IgD-negative memory B cell (primary cell): Measurements from ENCODE around the gene RADIL. TPM values are rescaled to one million over a fixed set of nuclear protein-coding genes. Genes with fewer than 3 reads are reported as not detected.

ENCODE experiments used
- H3K27ac Mint-ChIP-seq, 3 donors: one replicate each; pipeline ENCODE4 v1.8.0; 2020 to 2022; ENCODE audit warnings: mild to moderate bottlenecking in 3 of 3, mixed read lengths in 3 of 3, moderate library complexity in 1 of 3
- H3K27me3 Mint-ChIP-seq: one replicate; pipeline ENCODE4 v1.8.0; 2021; ENCODE audit warnings: mixed read lengths
- H3K36me3 Mint-ChIP-seq: one replicate; pipeline ENCODE4 v1.8.0; 2020; ENCODE audit warnings: mild to moderate bottlenecking, mixed read lengths
- H3K4me1 Mint-ChIP-seq, 3 donors: one replicate each; pipeline ENCODE4 v1.8.0; 2020 to 2022; ENCODE audit warnings: mixed read lengths in 3 of 3, mild to moderate bottlenecking in 1 of 3
- H3K4me3 Mint-ChIP-seq, 4 donors: one replicate each; pipeline ENCODE4 v1.8.0; 2020 to 2022; ENCODE audit warnings: mild to moderate bottlenecking in 4 of 4, mixed read lengths in 4 of 4, moderate library complexity in 3 of 4
- H3K9me3 Mint-ChIP-seq, 3 donors: one replicate each; pipeline ENCODE4 v1.8.0; 2020 to 2021; ENCODE audit warnings: mixed read lengths in 3 of 3, mild to moderate bottlenecking in 1 of 3
- polyA plus RNA-seq: library from polyadenylated mRNA; unstranded; fragments of 300-500 nt; fragmentation: Illumina TruSeq; gene quantifications from one replicate; pipeline ENCODE4 v1.2.3, GENCODE V29; 2021

Gene RADIL
- polyA plus RNA-seq, 1 donor from 2014 or later: not detected

GRCh38 chr7:4753598-4754432 lies 129.7 kb downstream of the RADIL start:
- H3K36me3 Mint-ChIP-seq: peaks cover 1% of the 10 kb centered on the region
- H3K27ac Mint-ChIP-seq: peak overlapping the region in 1 of 3 donors; percentile 18
- H3K4me3 Mint-ChIP-seq: peak overlapping the region in 1 of 4 donors; percentile 71
- peaks cover 0 to 9% (median 6%) of the 10 kb centered on the region in 3 donors for H3K4me1 Mint-ChIP-seq
- H3K9me3 Mint-ChIP-seq: no peaks in the 10 kb centered on the region
- H3K27me3 Mint-ChIP-seq: no peaks in the 10 kb centered on the region

- Mint-ChIP-seq H3K36me3 (peaks cover 6% of the 10 kb centered on the region), H3K9me3 (no peaks in the 10 kb centered on the region), H3K4me1 (peaks cover 8 to 17% (median 15%) of the 10 kb centered on the region in 3 donors), H3K27ac (no peak overlapping the region), H3K27me3 (no peaks in the 10 kb centered on the region), H3K4me3 (no peak overlapping the region)
Measured at GRCh38 chr7:4751398-4751947, 132.0 kb downstream of the RADIL start.

- Mint-ChIP-seq H3K27me3 (no peaks in the 10 kb centered on the region), H3K4me3 (no peak overlapping the region), H3K36me3 (peaks cover 5% of the 10 kb centered on the region), H3K4me1 (peaks cover 23 to 25% (median 24%) of the 10 kb centered on the region in 3 donors), H3K9me3 (no peaks in the 10 kb centered on the region), H3K27ac (no peak overlapping the region)
Measured at GRCh38 chr7:4749798-4750197, 133.7 kb downstream of the RADIL start.

- Mint-ChIP-seq H3K36me3 (peaks cover 5% of the 10 kb centered on the region), H3K9me3 (no peaks in the 10 kb centered on the region), H3K4me1 (peaks cover 27 to 29% (median 27%) of the 10 kb centered on the region in 3 donors), H3K27ac (peak overlapping the region in 2 of 3 donors; percentile 23 to 83), H3K27me3 (no peaks in the 10 kb centered on the region), H3K4me3 (peak overlapping the region in 2 of 4 donors; percentile 41 to 52)
Measured at GRCh38 chr7:4749363-4749762, 134.2 kb downstream of the RADIL start.

Other genes starting within 250 kb of the RADIL start
- 2.3 TPM for gene FOXK1, start 201.4 kb downstream of the RADIL start, polyA plus RNA-seq
- gene AP5Z1, start 108.1 kb downstream of the RADIL start, polyA plus RNA-seq: 37.7 TPM
- not detected for gene PAPOLB, start 21.7 kb downstream of the RADIL start, polyA plus RNA-seq
- gene MMD2, start 75.5 kb upstream of the RADIL start, polyA plus RNA-seq: not detected
- gene RBAK, start 162.1 kb upstream of the RADIL start, polyA plus RNA-seq: 5.3 TPM